AG09319 (cell line): ENCODE measurements around the gene MRTFA.
"Not testable (repeated sequence)": the region's sequence is repeated elsewhere in the genome, so short reads cannot be mapped to it uniquely, and the experiment has no call there.

ENCODE experiments used
- DNase-seq: peaks from one replicate; pipeline ENCODE4 v3.0.0-alpha.2; 2010; ENCODE audit warnings: low read depth; ENCODE audit errors: extremely low read depth
- TF ChIP-seq, protein P1 (sequence below): IDR thresholded peaks from 2 replicates; pipeline ENCODE4 v1.5.1; 2011; ENCODE audit warnings: low read depth, mild to moderate bottlenecking, inconsistent platforms, low read length, moderate library complexity

Gene MRTFA

DNA sequence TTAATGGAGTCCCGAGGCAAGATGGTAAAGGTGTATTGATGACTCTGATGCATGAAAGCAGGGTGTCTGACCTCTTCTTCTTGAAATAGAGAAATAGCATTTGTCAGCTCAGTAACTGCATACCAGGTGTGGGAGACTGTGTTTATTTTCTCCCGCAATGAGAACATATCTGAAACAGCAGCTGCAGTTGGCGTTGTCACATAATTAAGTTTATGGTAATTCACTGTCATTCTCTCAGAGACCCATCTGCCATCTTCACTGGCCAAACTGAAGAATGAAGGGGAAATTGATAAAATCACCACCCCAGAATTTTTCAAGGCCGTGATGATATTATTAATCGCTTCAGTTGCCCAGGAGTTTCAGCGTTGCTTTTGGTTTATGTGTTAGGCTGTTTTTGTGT lies 22.6 kb upstream of the MRTFA start:
- no peak for DNase-seq
- TF ChIP-seq, protein P1, sequence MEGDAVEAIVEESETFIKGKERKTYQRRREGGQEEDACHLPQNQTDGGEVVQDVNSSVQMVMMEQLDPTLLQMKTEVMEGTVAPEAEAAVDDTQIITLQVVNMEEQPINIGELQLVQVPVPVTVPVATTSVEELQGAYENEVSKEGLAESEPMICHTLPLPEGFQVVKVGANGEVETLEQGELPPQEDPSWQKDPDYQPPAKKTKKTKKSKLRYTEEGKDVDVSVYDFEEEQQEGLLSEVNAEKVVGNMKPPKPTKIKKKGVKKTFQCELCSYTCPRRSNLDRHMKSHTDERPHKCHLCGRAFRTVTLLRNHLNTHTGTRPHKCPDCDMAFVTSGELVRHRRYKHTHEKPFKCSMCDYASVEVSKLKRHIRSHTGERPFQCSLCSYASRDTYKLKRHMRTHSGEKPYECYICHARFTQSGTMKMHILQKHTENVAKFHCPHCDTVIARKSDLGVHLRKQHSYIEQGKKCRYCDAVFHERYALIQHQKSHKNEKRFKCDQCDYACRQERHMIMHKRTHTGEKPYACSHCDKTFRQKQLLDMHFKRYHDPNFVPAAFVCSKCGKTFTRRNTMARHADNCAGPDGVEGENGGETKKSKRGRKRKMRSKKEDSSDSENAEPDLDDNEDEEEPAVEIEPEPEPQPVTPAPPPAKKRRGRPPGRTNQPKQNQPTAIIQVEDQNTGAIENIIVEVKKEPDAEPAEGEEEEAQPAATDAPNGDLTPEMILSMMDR: no peak

DNA sequence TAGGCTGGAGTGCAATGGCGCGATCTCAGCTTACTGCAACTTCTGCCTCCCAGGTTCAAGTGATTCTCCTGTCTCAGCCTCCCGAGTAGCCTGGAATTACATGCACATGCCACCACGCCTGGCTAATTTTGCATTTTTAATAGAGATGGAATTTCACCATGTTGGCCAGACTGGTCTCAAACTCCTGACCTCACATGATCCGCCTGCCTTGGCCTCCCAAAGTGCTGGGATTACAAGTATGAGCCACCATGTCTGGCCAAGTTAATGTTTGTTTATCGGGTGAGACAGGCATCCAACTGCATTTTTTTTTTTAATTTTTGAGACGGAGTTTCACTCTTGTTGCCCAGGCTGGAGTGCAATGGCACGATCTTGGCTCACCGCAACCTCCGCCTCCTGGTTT lies 20.1 kb upstream of the MRTFA start:
- not testable (repeated sequence) for DNase-seq

DNA sequence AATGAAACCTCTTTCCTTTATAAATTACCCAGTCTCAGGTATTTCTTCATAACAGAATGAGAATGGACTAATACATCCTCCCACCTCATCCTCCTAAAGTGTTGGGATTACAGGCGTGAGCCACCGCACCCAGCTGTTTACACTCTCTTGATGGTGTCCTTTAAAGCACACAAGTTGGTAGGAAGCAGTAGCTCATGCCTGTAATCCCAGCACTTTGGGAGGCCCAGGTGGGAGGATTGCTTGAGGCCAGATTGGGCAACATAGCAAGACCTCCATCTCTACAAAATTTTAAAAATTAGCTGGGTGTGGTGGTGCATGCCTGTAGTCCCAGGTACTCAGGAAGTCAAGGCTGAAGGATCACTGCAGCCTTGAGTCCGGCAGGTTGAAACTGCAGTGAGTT lies 19.4 kb upstream of the MRTFA start:
- not testable (repeated sequence) for DNase-seq

DNA sequence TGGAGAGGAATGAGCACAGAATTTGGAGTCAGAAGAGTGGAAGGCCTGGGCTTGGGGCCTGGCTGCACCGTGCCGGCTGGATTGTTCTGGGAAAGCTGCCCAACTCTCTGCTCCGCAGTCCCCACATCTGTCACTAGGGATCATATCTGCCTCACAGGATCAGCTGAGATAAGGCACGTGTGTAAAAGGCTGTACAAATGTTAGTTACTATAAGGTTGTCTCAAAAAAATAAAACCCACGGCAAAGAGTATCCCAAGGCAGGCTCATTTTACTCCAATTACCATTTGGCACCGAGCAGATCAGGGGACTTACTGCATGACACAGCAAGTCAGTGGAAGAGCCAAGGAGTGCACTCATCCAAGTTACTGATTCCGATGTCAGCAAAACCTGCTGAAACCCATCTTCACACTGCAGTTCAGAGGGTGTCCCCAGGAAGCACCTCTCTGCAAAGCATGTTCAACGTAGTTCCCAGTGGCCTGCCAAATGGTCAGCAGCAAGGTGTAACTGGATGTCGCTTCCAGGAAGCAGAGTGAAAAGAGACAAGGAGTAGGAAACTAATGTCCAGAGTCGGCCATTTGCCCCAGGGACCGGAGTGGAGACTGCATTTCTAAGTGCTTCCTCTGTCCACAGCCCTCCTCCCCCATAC lies 18.1 kb upstream of the MRTFA start:
- peak; percentile 49 for DNase-seq
- TF ChIP-seq, protein P1: peak; percentile 32

DNA sequence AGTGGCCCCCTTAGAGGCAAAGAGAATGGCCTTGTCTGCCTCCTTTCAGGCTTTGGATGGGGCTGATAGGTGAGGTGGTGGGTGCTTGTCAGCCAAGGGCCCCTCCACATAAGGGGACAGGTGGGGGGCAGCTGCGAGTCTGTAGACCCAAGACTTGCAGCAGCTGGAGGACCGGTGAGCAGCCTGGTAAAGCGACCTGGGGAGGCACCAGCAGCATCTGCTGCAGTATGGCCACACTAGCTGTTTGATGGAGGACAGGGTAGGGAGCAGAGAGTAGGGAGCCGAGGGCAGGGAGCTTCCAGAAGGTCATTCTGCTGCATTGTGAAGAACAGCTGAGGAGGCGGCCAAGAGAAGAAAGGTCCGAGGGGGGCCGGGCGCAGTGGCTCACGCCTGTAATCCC lies 16.8 kb upstream of the MRTFA start:
- DNase-seq: no peak
- TF ChIP-seq, protein P1: no peak

DNA sequence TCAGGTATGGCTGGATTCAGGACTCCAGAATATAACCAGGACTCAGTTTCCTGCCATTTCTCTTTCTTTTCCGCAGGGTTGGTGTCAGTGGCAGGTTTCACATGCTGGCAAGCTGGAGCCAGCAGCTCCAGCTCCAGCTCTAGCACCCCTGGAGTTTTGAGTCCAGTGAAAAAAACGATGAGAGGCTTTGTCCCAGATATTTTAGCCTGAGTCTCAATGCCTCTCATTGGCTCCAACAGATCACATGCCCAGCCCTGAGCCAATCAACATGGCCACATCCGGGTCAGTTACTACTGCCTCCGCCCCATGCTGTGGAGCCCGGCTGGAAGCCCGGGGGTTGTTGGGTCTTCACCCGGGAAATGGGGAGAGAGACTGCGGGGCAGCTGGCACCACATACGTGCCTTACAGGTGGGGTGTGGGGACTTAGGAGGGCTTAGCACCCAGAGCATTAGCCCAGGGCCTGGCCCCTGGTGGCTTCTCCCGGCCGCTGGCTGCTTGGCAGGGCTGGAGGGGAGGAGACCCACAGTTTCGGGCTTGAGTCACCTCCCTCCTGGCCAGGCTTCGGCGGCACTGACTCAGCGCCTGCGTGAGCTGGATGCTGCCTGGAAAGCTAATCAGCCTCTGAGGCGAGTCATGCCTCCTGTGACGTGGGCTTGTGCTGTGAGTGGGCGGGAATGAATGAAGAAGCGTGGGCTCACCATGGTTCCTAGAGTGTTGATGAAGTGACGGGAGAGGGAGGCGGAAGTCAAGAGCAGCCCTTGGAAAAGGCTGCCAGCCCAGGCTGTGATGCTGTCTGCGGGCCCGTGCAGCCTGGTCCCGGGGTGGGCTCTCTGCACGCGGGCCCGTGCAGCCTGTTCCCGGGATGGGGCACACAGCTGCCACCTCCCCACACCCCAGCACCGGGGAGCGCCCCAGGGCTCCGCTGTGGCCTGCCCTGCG lies 15.3 kb upstream of the MRTFA start:
- peak; percentile 98 for DNase-seq
- TF ChIP-seq, protein P1: no peak

DNA sequence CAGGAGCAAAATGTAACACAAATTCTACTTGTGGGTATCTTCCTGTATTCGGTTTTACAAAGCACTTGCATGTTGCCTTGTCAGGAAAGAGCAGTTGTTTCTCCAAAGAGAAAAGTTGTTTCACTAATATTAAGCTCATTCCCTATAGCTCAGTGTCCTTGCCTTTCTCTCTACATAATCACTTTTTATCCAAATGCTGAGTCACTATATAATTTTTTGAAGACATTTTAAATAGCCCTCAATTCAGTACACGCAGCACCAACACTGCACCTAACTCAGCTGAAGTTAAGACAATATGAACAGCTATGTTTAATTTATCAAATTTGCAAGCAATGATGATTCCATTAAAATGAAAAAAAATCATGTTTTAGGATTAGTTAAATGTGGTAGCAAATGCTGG lies 14.5 kb upstream of the MRTFA start:
- TF ChIP-seq, protein P1: no peak
- DNase-seq: no peak

DNA sequence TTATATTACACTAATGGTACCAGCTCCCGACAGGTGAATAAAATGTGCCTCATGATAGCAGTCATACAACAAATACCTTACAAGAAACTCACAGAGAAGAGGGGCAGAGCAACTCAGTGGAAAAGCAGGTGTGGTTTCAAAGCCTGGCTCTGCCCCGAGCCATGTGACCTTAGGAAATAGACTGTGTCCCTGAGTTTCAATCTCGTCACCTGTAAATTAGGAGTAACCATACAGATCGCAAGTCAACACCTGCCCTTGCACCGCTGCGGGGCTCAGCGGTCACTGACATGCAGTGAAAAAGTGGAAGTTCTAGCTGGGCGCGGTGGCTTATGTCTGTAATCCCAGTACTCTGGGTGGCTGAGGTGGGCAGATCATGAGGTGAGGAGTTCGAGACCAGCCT lies 11.9 kb upstream of the MRTFA start:
- no peak for DNase-seq
- TF ChIP-seq, protein P1: no peak
